NCI-H2227 (cell line): Measurements from ENCODE around the gene THBD.

Source experiments
- DNase-seq: peaks from one replicate; lab custom pipeline; 2025; ENCODE audit not compliant: unreplicated experiment; lab: John Stamatoyannopoulos, UW

Gene THBD

GRCh38 chr20:23063581-23063980 lies 14.1 kb upstream of the THBD start:
- DNase-seq: no peak

- no peak for DNase-seq
These were observed 13.7 kb upstream of the THBD start for GRCh38 chr20:23063168-23063567.

GRCh38 chr20:23062632-23063031 lies 13.2 kb upstream of the THBD start:
- DNase-seq: no peak

GRCh38 chr20:23061734-23062561 lies 12.5 kb upstream of the THBD start:
- no peak for DNase-seq

GRCh38 chr20:23061262-23061661 lies 11.8 kb upstream of the THBD start:
- no peak for DNase-seq

- DNase-seq: no peak
These were observed 11.2 kb upstream of the THBD start for GRCh38 chr20:23060629-23061028.

GRCh38 chr20:23059846-23060245 lies 10.4 kb upstream of the THBD start:
- no peak for DNase-seq

- DNase-seq: no peak
These were observed 9.5 kb upstream of the THBD start for GRCh38 chr20:23059001-23059400.

- no peak for DNase-seq
These were observed 8.8 kb upstream of the THBD start for GRCh38 chr20:23058240-23058639.

- DNase-seq: no peak
These were observed 3.4 kb upstream of the THBD start for GRCh38 chr20:23052904-23053303.

GRCh38 chr20:23050847-23051627 lies 1.6 kb upstream of the THBD start:
- DNase-seq: no peak

- DNase-seq: no peak
These were observed 785 bp upstream of the THBD start for GRCh38 chr20:23050076-23050838.

GRCh38 chr20:23048283-23049200 lies 930 bp downstream of the THBD start:
- no peak for DNase-seq

- DNase-seq: no peak
These were observed 1.7 kb downstream of the THBD start for GRCh38 chr20:23047738-23048214.

GRCh38 chr20:23047001-23047737 lies 2.3 kb downstream of the THBD start:
- DNase-seq: no peak

GRCh38 chr20:23046431-23046830 lies 3.0 kb downstream of the THBD start:
- DNase-seq: no peak

GRCh38 chr20:23043376-23043775 lies 6.1 kb downstream of the THBD start:
- DNase-seq: no peak

- no peak for DNase-seq
These were observed 7.2 kb downstream of the THBD start for GRCh38 chr20:23042270-23042669.

GRCh38 chr20:23039885-23040508 lies 9.5 kb downstream of the THBD start:
- no peak for DNase-seq
